Measurements from ENCODE around the gene SZT2.

DNA sequence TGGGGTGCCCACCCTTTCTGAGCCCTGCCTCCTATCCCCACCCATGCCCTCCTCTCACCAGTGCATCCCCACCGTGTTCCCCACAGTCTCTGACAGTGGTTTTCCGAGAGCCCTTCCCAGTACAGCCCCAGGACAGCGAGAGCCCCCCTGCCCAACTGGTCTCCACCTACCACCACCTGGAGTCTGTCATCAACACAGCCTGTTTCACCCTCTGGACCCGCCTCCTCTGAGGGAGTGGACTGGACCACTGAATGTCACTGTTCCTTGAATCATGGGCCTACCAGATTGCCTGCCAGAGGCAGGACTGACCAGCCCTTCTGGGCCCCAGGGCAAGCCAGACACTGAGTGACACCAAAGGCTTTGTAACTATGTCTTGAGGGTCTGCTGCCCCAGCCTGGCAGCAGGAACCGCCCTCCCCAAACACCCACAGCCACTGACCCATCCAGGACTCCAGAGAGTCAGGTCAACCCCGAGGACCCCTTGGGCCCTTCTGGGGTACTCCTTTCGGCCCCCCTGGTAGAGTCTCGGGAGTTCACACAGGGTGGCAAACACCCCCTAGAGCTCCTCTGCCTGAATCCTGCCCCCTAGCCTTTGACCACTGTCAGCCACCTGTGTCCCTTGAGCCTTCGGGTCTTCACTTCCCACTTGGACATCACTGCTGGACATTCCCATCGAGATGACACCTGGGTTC is 60.7 kb downstream of the SZT2 start:
- TF ChIP-seq, protein P1, sequence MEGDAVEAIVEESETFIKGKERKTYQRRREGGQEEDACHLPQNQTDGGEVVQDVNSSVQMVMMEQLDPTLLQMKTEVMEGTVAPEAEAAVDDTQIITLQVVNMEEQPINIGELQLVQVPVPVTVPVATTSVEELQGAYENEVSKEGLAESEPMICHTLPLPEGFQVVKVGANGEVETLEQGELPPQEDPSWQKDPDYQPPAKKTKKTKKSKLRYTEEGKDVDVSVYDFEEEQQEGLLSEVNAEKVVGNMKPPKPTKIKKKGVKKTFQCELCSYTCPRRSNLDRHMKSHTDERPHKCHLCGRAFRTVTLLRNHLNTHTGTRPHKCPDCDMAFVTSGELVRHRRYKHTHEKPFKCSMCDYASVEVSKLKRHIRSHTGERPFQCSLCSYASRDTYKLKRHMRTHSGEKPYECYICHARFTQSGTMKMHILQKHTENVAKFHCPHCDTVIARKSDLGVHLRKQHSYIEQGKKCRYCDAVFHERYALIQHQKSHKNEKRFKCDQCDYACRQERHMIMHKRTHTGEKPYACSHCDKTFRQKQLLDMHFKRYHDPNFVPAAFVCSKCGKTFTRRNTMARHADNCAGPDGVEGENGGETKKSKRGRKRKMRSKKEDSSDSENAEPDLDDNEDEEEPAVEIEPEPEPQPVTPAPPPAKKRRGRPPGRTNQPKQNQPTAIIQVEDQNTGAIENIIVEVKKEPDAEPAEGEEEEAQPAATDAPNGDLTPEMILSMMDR (conservative IDR thresholded peaks at IDR 0.05; ENCODE audit: low read length) = no peak
- TF ChIP-seq EZH2phosphoT487 (IDR thresholded peaks at IDR 0.05; ENCODE audit: borderline replicate concordance, low read depth, low read length) = no peak

Data from OCI-LY7 (cell line).